22Rv1 (cell line): ENCODE results near the gene PLIN1.

ENCODE experiments used
- ZFX ChIP-seq: fragments of 450-650 bp; IDR thresholded peaks from 2 replicates; pipeline ENCODE4 v1.6.1; 2017; ENCODE audit warnings: antibody characterized with exemption, borderline replicate concordance
- TF ChIP-seq, protein P1 (sequence below): fragments of 450-650 bp; IDR thresholded peaks from 2 replicates; pipeline ENCODE4 v1.5.1; 2017; ENCODE audit warnings: mild to moderate bottlenecking

DNA sequence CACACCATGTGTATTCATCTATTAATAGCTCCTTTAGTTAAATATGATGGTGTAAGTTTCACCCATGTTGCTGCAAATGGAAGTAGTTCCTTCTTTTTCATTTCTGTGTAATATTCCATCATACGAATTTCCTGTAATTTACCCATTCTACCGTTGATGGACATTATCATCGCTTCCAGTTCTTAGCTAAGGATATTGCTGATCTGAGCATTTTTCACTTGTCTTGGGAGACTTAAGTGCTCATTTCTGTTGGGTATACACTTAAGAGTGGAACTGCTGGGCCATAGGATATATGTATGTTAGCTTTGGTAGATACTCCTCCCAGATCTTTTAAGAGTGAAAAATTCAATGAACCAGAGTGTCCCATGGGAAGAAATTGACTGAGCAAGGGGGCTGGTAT lies 11.0 kb downstream of the PLIN1 start:
- TF ChIP-seq, protein P1, sequence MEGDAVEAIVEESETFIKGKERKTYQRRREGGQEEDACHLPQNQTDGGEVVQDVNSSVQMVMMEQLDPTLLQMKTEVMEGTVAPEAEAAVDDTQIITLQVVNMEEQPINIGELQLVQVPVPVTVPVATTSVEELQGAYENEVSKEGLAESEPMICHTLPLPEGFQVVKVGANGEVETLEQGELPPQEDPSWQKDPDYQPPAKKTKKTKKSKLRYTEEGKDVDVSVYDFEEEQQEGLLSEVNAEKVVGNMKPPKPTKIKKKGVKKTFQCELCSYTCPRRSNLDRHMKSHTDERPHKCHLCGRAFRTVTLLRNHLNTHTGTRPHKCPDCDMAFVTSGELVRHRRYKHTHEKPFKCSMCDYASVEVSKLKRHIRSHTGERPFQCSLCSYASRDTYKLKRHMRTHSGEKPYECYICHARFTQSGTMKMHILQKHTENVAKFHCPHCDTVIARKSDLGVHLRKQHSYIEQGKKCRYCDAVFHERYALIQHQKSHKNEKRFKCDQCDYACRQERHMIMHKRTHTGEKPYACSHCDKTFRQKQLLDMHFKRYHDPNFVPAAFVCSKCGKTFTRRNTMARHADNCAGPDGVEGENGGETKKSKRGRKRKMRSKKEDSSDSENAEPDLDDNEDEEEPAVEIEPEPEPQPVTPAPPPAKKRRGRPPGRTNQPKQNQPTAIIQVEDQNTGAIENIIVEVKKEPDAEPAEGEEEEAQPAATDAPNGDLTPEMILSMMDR = no peak
- TF ChIP-seq ZFX = no peak
